ENCODE measurements around the gene SLPI.

- TF ChIP-seq POLR2AphosphoS5 (IDR thresholded peaks at IDR 0.05; ENCODE audit: borderline replicate concordance, low read depth, low read length) (no peak), EZH2 (IDR thresholded peaks at IDR 0.05) (no peak), FOXP2 (optimal IDR thresholded peaks at IDR 0.05; ENCODE audit: control extremely low read depth, extremely low read length, insufficient read depth) (no peak)
Observed at GRCh38 chr20:45226287-45226686, 28.1 kb downstream of the SLPI start.
